Measurements from ENCODE around the gene TRIP10. TPM values are rescaled to one million over a fixed set of nuclear protein-coding genes. Genes with fewer than 3 reads are reported as not detected.
A peak's percentile ranks its signal among the peaks of the same experiment; 100 is the strongest.

Gene TRIP10
- polyA plus RNA-seq, 1 experiment: 51.5 TPM

DNA sequence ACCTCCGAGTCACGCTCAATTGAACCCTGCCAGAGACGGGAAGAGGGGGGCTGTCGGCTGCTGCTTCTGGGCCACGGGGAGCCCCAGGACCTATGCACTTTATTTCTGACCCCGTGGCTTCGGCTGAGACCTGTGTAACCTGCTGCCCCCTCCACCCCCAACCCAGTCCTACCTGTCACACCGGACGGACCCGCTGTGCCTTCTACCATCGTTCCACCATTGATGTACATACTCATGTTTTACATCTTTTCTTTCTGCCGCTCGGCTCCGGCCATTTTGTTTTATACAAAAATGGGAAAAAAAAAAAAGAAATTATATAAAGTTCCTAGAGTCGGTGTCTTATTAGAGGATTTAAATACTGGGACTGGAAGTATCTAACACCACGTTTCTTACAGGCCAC lies 11.7 kb downstream of the TRIP10 start:
- no peak for DNase-seq (ENCODE audit: low read depth)
- POLR2A ChIA-PET: no interaction called here
- CTCF ChIA-PET: no interaction called here
- Histone ChIP-seq H3K4me3 (ENCODE audit: low read depth, low read length) (no peak overlapping the region), H3K36me3 (ENCODE audit: control insufficient read depth, insufficient read depth, low read length) (peaks cover 29% of the 10 kb centered on the region), H3K27me3 (ENCODE audit: control insufficient read depth, insufficient read depth, low read length) (no peaks in the 10 kb centered on the region)
- TF ChIP-seq, protein P1, sequence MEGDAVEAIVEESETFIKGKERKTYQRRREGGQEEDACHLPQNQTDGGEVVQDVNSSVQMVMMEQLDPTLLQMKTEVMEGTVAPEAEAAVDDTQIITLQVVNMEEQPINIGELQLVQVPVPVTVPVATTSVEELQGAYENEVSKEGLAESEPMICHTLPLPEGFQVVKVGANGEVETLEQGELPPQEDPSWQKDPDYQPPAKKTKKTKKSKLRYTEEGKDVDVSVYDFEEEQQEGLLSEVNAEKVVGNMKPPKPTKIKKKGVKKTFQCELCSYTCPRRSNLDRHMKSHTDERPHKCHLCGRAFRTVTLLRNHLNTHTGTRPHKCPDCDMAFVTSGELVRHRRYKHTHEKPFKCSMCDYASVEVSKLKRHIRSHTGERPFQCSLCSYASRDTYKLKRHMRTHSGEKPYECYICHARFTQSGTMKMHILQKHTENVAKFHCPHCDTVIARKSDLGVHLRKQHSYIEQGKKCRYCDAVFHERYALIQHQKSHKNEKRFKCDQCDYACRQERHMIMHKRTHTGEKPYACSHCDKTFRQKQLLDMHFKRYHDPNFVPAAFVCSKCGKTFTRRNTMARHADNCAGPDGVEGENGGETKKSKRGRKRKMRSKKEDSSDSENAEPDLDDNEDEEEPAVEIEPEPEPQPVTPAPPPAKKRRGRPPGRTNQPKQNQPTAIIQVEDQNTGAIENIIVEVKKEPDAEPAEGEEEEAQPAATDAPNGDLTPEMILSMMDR (IDR thresholded peaks at IDR 0.05; ENCODE audit: insufficient read depth, low read depth, low read length): no peak

DNA sequence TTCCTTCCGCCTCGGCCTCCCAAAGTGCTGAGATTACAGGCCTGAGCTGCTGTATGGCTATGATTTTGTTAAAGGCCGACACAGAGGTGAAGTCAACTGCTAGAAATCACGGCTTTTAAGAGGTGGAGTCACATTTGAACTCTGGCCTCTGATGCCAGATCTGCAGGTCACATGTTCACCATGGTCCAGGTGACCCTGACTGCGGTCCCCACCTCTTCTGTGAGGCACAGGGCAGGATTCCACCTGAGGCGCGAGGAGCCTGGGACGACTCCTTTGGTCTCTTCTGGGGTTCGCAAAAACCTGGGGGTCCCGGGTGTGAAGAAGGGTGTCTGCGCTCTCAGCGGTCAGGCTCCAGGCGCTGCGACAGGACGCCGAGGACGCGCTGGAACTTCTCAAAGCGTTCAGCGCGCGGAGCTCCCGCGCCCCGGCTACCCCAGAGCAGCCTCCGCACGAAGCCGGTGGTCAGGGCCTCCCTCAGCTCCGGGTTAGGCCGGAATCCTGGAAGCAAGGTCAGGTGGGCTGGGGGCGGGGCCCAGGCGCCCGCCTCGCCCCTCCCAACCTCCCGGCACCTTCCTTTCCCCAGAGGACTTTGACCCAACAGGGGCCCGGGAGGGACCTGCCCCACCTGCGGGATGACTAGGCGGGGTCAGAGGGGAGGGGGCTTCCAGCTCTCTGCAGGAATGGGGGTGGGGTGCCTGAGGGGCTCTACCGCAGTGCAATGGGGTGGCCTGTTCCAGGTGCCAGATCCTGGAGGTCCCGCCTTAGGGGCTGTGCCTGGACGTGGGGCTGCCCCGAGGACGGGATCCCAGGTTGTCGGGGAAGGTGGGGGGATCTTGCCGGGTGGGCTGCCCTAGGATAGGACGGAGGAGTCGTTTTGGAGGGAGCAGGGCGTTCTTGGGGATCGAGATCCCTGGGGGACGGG lies 13.0 kb downstream of the TRIP10 start:
- ChIA-PET POLR2A (no interaction called here), CTCF (interaction anchor here (1.1 kb wide), 1 partner anchor 16 kb away, joined by 3 read pairs; no protein-coding TSS in a partner anchor)
- Histone ChIP-seq H3K36me3 (ENCODE audit: control insufficient read depth, insufficient read depth, low read length) (peaks cover 24% of the 10 kb centered on the region), H3K27me3 (ENCODE audit: control insufficient read depth, insufficient read depth, low read length) (no peaks in the 10 kb centered on the region), H3K4me3 (ENCODE audit: low read depth, low read length) (peak overlapping the region; percentile 35)
- DNase-seq (ENCODE audit: low read depth): no peak
- TF ChIP-seq, protein P1 (IDR thresholded peaks at IDR 0.05; ENCODE audit: insufficient read depth, low read depth, low read length): no peak

DNA sequence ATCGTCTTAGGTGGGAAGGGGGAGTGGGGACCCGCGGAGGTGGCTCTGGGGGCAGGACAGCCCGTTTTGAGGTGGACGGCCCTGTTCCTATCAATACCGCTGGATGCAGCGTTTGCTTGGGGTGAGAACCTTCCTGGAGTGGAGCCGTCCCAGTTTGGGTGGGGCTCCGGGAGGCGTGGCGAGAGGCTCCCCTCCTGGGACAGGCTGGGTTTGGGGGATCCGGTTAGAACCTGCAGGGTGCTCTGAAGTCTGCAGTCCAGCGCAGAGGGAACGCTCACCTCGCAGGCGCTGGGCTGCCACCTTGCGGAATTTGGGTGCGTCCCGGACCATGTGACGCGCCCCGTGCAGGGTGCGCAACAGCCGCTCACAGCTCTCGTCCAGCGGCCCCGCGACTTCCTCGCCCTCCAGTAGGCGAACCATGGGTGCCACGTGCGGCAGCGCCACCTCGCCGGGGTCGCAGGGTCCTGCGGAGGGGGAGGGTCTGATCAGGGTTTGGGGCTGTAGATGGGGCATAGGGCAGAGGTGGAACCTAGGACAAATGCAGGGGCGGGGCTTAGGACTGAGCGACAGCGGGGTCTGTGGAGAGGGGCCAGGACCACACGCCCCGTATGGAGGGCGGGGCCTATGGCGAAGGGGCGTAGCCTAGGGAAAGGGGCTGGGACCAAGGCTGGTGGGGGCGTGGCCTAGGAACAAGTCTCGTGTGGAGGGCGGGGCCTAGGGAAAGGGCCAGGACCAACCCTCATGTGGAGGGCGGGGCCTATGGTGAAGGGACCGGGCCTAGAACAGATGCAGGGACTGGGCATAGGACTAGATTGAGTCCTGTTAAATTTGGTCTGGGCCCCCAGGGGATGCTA lies 13.9 kb downstream of the TRIP10 start:
- CTCF ChIA-PET: no interaction called here
- no peak for DNase-seq (ENCODE audit: low read depth)
- POLR2A ChIA-PET: no interaction called here
- peaks cover 22% of the 10 kb centered on the region for H3K36me3 ChIP-seq (ENCODE audit: control insufficient read depth, insufficient read depth, low read length)
- peak overlapping the region; percentile 35 for H3K4me3 ChIP-seq (ENCODE audit: low read depth, low read length)
- H3K27me3 ChIP-seq (ENCODE audit: control insufficient read depth, insufficient read depth, low read length): no peaks in the 10 kb centered on the region
- TF ChIP-seq, protein P1 (IDR thresholded peaks at IDR 0.05; ENCODE audit: insufficient read depth, low read depth, low read length): peak; percentile 48

DNA sequence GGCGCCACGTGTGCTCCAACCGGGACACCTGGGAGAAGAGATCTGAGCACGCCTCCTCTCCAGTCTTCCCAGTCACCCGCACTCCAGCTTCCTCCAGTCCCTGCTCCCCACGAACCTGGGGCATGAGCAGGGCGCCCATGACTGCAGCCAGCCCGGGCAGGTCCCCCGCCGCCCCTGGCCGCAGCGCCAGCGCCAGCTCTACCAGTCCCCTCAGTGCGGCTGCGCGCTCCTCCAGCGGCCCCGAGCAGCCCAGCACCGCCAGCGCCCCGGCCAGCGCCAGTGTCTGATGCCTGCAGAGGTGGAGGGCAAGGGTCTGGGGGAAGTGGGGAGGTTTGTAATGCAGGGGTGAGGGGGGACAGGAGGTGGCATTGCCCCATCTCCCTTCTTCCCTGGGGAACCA lies 14.7 kb downstream of the TRIP10 start:
- H3K4me3 ChIP-seq (ENCODE audit: low read depth, low read length): no peak overlapping the region
- CTCF ChIA-PET: interaction anchor here (0.9 kb wide), 1 partner anchor 11 kb away, joined by 3 read pairs; no protein-coding TSS in a partner anchor
- peaks cover 21% of the 10 kb centered on the region for H3K36me3 ChIP-seq (ENCODE audit: control insufficient read depth, insufficient read depth, low read length)
- TF ChIP-seq, protein P1 (IDR thresholded peaks at IDR 0.05; ENCODE audit: insufficient read depth, low read depth, low read length): no peak
- DNase-seq (ENCODE audit: low read depth): no peak
- H3K27me3 ChIP-seq (ENCODE audit: control insufficient read depth, insufficient read depth, low read length): no peaks in the 10 kb centered on the region
- POLR2A ChIA-PET: no interaction called here

Measured in BJ (cell line).